HG03175 (cell line): ENCODE data around the gene NPC1.
"Not testable (repeated sequence)": the region's sequence is repeated elsewhere in the genome, so short reads cannot be mapped to it uniquely, and the experiment has no call there.

Experiments used
- ATAC-seq: cut with Tn5 transposase; IDR thresholded peaks from one replicate; pipeline ENCODE4 v1.9.1; 2021; ENCODE audit warnings: mild to moderate bottlenecking, moderate library complexity; ENCODE audit not compliant: unreplicated experiment

NPC1 gene

GRCh38 chr18:23586249-23587196 is at the start of gene NPC1:
TSS of gene NPC1 (minus strand) at chr18:23586506. CDS start at chr18:23586343, 163 bp downstream.
- peak; percentile 88 for ATAC-seq

GRCh38 chr18:23636071-23636399 is 49.7 kb upstream of the NPC1 start:
- no peak for ATAC-seq

DNA sequence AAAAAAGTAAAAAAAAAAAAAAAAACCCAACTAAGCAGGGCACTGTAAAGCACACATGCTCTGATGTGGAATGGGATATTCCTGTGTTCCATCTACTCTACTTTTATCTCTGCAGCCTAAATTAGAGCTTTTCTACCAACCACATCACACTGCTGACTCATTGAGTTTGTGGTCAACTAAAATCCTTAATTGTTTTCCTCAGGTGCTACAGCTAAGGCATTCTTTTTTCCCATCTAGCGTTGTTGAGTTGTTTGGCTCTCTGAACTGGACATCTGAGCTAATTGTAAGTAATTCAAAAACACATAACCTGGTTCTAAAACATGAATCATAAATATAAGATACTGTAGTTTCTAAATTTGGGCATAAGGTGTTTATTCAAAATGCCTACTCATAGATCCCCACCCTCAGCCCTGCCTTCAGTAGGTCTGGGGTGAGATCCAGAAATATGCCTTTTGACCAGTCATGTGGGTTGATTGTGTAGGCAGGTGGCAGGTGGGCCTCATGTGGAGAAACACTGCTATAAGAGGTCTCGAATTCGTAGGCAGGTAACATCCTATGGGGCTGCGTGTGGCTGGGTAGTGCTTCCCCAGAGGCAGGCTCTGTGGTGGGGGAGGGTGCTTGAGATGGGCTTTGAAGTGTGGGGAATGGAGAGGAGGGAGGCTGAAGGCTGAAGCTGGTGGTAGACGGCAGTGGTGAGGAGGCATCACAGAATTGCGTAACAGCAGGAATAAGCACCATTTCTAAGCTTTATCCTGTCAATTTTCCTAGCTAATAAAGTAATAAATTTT is 49.2 kb upstream of the NPC1 start:
- ATAC-seq: no peak

DNA sequence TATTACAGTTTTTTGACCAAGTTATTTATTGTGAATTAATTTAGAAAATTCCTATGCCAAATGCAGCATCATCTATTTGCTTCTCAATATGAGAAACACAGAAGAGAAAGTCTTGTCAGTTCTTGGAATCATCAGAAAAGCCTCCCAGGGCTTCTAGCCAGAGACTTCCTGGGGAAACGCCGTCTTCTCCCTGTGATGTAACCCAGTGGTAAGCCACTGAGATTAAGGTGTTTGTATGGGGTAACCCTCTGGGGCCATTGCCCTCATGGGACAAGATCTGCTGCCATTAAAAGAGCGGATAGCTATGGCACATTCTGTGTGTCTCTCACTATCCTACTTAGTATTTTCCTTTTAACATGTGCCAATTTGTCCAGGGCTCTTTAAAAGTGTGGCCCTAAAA is 48.4 kb upstream of the NPC1 start:
- no peak for ATAC-seq

- no peak for ATAC-seq
Observed at GRCh38 chr18:23632615-23633014, 46.3 kb upstream of the NPC1 start.

GRCh38 chr18:23631746-23632145 is 45.4 kb upstream of the NPC1 start:
- no peak for ATAC-seq

DNA sequence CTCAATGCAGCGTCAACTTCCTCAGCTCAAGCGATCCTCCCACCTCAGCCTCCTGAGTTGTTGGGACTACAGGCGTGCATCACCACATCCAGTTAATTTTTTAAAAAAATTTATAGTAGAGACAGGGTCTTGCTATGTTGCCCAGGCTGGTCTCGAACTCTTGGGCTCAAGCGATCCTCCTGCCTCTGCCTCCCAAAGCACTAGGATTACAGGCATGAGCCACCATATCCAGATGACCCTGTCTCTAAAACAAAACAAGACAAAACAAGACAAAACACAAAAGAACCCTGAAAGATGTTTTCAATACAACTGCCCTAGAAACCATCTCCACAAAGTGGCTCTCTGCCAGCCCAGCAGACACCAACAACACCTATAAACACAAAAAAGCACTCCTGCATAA is 45.0 kb upstream of the NPC1 start:
- no peak for ATAC-seq

GRCh38 chr18:23629444-23629946 is 43.2 kb upstream of the NPC1 start:
- ATAC-seq: peak; percentile 95

- no peak for ATAC-seq
Observed at GRCh38 chr18:23627970-23628369, 41.7 kb upstream of the NPC1 start.

GRCh38 chr18:23627321-23627720 is 41.0 kb upstream of the NPC1 start:
- no peak for ATAC-seq

- ATAC-seq: no peak
Observed at GRCh38 chr18:23626451-23627279, 40.4 kb upstream of the NPC1 start.

DNA sequence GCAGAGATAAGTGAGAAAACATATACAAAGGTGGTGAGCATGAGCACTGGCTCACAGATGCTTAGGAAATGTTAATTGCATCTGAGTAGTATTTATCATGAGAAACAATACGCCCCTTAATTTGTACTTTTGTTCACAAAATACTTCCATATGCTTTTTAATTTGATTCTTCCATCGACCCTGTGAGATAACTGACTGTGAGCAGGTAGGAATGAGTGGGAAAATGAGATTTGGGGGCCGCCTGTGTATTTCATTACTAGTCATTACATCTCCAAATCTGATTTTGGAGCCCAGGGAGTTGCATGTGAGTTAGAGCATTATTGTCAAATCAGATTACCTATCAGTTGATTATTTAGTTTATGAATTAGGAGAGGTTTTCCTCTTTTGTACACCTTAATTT is 36.7 kb upstream of the NPC1 start:
- no peak for ATAC-seq

- peak; percentile 26 for ATAC-seq
Observed at GRCh38 chr18:23619388-23619881, 33.1 kb upstream of the NPC1 start.

GRCh38 chr18:23618862-23619387 is 32.6 kb upstream of the NPC1 start:
- ATAC-seq: peak; percentile 28

GRCh38 chr18:23617412-23618014 is 31.2 kb upstream of the NPC1 start:
- ATAC-seq: peak; percentile 58

GRCh38 chr18:23616258-23616657 is 30.0 kb upstream of the NPC1 start:
- no peak for ATAC-seq

DNA sequence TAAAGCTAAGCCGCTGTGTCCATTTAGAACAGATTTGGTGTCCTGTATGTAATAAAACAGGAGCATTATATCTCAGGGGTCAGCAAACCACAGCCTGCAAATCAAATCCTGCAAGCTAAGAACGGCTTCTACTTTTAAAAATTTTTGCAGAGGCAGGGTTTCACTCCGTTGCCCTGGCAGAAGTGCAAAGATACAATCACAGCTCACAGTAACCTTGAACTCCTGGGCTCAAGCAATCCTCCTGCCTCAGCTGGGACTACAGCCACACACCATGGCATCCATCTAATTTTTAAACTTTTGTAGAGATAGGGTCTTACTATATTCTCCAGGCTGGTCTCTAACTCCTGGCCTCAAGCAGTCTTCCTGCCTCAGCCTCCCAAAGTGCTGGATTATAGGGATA is 28.6 kb upstream of the NPC1 start:
- no peak for ATAC-seq

GRCh38 chr18:23614413-23614812 is 28.1 kb upstream of the NPC1 start:
- no peak for ATAC-seq

DNA sequence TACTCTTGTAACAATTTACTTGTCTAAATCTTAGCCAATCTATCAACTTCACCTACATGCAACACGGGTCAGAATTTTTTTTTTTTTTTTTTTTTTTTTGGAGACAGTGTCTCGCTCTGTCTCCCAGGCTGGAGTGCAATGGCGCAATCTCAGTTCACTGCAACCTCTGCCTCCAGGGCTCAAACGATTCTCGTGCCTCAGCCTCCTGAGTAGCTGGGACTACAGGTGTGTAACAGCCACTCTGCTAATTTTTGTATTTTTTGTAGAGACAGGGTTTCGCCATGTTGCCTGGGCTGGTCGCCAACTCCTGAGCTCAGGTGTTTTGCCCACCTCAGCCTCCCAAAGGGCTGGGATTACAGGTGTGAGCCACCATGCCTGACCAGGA is 26.8 kb upstream of the NPC1 start:
- not testable (repeated sequence) for ATAC-seq

- no peak for ATAC-seq
Observed at GRCh38 chr18:23612434-23613090, 26.3 kb upstream of the NPC1 start.
